ENCODE results near the gene PCDH9. TPM values are rescaled to one million over a fixed set of nuclear protein-coding genes. Genes with fewer than 3 reads are reported as not detected.

Gene PCDH9
- total RNA-seq, 2 donors from 2014 or later = 0.95 to 1.8 TPM

GRCh38 chr13:67048084-67048820 lies 181.9 kb downstream of the PCDH9 start:
- no peak overlapping the region for H3K27ac ChIP-seq (ENCODE audit: low read depth, low read length)
- TF ChIP-seq CTCF (conservative IDR thresholded peaks at IDR 0.05) = peak; percentile 50
- H3K27me3 ChIP-seq (ENCODE audit: control insufficient read depth, insufficient read depth, low read length, poor library complexity, severe bottlenecking) = no peaks in the 10 kb centered on the region
- no peak for DNase-seq
- Mint-ChIP-seq H3K4me1 (peaks cover 9% of the 10 kb centered on the region), H3K36me3 (ENCODE audit: low read depth) (no peaks in the 10 kb centered on the region), H3K4me3 (no peak overlapping the region), H3K9me3 (no peaks in the 10 kb centered on the region), H3K27ac (no peak overlapping the region), H3K27me3 (ENCODE audit: insufficient read depth) (no peaks in the 10 kb centered on the region)
- peaks cover 3% of the 10 kb centered on the region for H3K4me1 ChIP-seq (ENCODE audit: control insufficient read depth, insufficient read depth, low read length)
- no peak overlapping the region for H3K4me3 ChIP-seq (ENCODE audit: low read length)
- H3K36me3 ChIP-seq (ENCODE audit: control insufficient read depth, insufficient read depth, low read length) = no peaks in the 10 kb centered on the region
- H3K9ac ChIP-seq (ENCODE audit: extremely low read depth, low read length, poor library complexity, severe bottlenecking) = no peak overlapping the region
- no peaks in the 10 kb centered on the region for H3K9me3 ChIP-seq (ENCODE audit: control insufficient read depth, low read length)
- WGBS, 2 experiments (ENCODE audit: insufficient coverage in 1 of 2, insufficient read length in 1 of 2) = 33 to 78% methylated on average over 1 to 4 of the region's 4 CpGs

DNA sequence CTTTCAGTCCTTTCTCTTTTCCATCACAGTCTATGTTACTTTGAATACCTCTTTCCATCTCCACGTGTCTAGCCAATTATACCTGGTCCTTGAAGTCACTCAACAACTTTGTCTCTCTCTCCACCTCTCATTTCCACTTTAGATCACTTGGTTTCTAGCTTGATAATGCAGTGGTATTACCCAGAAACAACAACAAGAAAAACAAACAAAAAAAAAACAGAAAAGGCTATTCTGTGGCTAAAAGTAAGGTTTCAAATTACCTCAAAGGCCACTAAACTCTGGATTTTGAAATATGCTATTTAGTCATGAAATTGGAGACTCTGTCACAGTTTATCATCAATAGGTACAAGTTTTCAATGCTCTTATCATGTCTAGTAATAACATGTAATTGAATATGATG lies 184.8 kb downstream of the PCDH9 start:
- Mint-ChIP-seq H3K27ac (no peak overlapping the region), H3K4me1 (peaks cover 6% of the 10 kb centered on the region), H3K27me3 (ENCODE audit: insufficient read depth) (no peaks in the 10 kb centered on the region), H3K9me3 (no peaks in the 10 kb centered on the region), H3K36me3 (ENCODE audit: low read depth) (no peaks in the 10 kb centered on the region), H3K4me3 (no peak overlapping the region)
- DNase-seq = no peak
- Histone ChIP-seq H3K27me3 (ENCODE audit: control insufficient read depth, insufficient read depth, low read length, poor library complexity, severe bottlenecking) (no peaks in the 10 kb centered on the region), H3K27ac (ENCODE audit: low read depth, low read length) (no peak overlapping the region), H3K4me3 (ENCODE audit: low read length) (no peak overlapping the region), H3K36me3 (ENCODE audit: control insufficient read depth, insufficient read depth, low read length) (no peaks in the 10 kb centered on the region), H3K4me1 (ENCODE audit: control insufficient read depth, insufficient read depth, low read length) (peaks cover 3% of the 10 kb centered on the region), H3K9me3 (ENCODE audit: control insufficient read depth, low read length) (no peaks in the 10 kb centered on the region), H3K9ac (ENCODE audit: extremely low read depth, low read length, poor library complexity, severe bottlenecking) (no peak overlapping the region)
- 86 to 88% methylated on average over 1 of the region's 1 CpG for WGBS, 2 experiments (ENCODE audit: insufficient coverage in 1 of 2, insufficient read length in 1 of 2)
- no peak for TF ChIP-seq CTCF (conservative IDR thresholded peaks at IDR 0.05)

DNA sequence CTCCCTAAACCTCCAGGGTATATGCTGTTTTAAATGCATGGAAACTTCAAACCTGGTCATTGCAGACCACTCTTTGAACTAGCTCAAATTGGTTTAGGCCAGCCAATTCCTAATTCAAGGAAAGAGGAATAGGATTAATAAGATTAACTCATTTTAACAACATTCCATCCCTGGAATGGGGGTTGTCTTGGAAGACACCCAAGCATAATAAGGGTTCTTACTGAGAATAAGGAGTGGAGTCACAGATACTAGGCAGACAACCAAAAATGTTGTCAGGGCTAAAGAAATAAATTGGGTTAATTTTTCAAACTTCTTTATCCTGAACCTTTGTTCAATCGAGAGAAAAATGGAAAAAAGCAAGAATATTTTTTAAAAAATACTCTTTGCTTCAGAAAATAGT lies 186.2 kb downstream of the PCDH9 start:
- H3K4me1 ChIP-seq (ENCODE audit: control insufficient read depth, insufficient read depth, low read length) = no peaks in the 10 kb centered on the region
- H3K4me1 Mint-ChIP-seq = peaks cover 6% of the 10 kb centered on the region
- H3K27ac Mint-ChIP-seq = no peak overlapping the region
- DNase-seq = no peak
- no peak overlapping the region for H3K9ac ChIP-seq (ENCODE audit: extremely low read depth, low read length, poor library complexity, severe bottlenecking)
- no peak overlapping the region for H3K4me3 ChIP-seq (ENCODE audit: low read length)
- no peaks in the 10 kb centered on the region for H3K9me3 Mint-ChIP-seq
- no peak overlapping the region for H3K27ac ChIP-seq (ENCODE audit: low read depth, low read length)
- no peak for TF ChIP-seq CTCF (conservative IDR thresholded peaks at IDR 0.05)
- no peaks in the 10 kb centered on the region for H3K36me3 ChIP-seq (ENCODE audit: control insufficient read depth, insufficient read depth, low read length)
- H3K4me3 Mint-ChIP-seq = no peak overlapping the region
- H3K9me3 ChIP-seq (ENCODE audit: control insufficient read depth, low read length) = no peaks in the 10 kb centered on the region
- no peaks in the 10 kb centered on the region for H3K27me3 ChIP-seq (ENCODE audit: control insufficient read depth, insufficient read depth, low read length, poor library complexity, severe bottlenecking)
- H3K27me3 Mint-ChIP-seq (ENCODE audit: insufficient read depth) = no peaks in the 10 kb centered on the region
- WGBS, 2 experiments (ENCODE audit: insufficient coverage in 1 of 2, insufficient read length in 1 of 2) = 80% methylated on average over 1 of the region's 1 CpG; no CpG with 5 or more reads in 1 of the 2 experiments
- no peaks in the 10 kb centered on the region for H3K36me3 Mint-ChIP-seq (ENCODE audit: low read depth)
